Right ventricle myocardium superior (tissue), 1 donor: Measurements from ENCODE around the gene RBM4B. TPM values are rescaled to one million over a fixed set of nuclear protein-coding genes. Genes with fewer than 3 reads are reported as not detected.

ENCODE experiments used
- ATAC-seq: fragments of 200-7000 bp; cut with Tn5 transposase; one replicate; pipeline ENCODE4 v1.9.1; 2020; ENCODE audit warnings: mild to moderate bottlenecking; ENCODE audit not compliant: poor library complexity
- DNase-seq: peaks from one replicate; pipeline ENCODE4 v3.0.0-alpha.2; 2020
- intact Hi-C: fragments of 100-400 bp; cut with DNase I; formaldehyde crosslinking; loops from one replicate; pipeline ENCODE4 v1.11.2; 2022
- total RNA-seq: library from RNA; stranded (reverse); fragmentation: NEBNext Ultra II Directional; extraction: Animal tissue kit (Norgen Biotek cat#: 25700); gene quantifications from one replicate; pipeline ENCODE4 v1.2.1, GENCODE V29; 2021
- donor health status: DM: no; HTN: yes; CAD: no; lungs with severe emphysema.

The RBM4B gene
- total RNA-seq, 1 donor from 2014 or later = 11.2 TPM

GRCh38 chr11:66708701-66709100, 31.0 kb upstream of the RBM4B start:
- no peak for DNase-seq
- no peak for ATAC-seq
- intact Hi-C loops = no loop called here

GRCh38 chr11:66708094-66708493, 30.4 kb upstream of the RBM4B start:
- intact Hi-C loops = no loop called here
- ATAC-seq = no peak
- no peak for DNase-seq

GRCh38 chr11:66707486-66707885, 29.8 kb upstream of the RBM4B start:
- DNase-seq (no peak), ATAC-seq (no peak)
- intact Hi-C loops = no loop called here

- DNase-seq (no peak), ATAC-seq (no peak)
- intact Hi-C loops = no loop called here
Observed at GRCh38 chr11:66706989-66707388, 29.3 kb upstream of the RBM4B start.

- ATAC-seq = no peak
- intact Hi-C loops = no loop called here
- no peak for DNase-seq
Observed at GRCh38 chr11:66705587-66706335, 28.1 kb upstream of the RBM4B start.

- ATAC-seq = no peak
- intact Hi-C loops = no loop called here
Observed at GRCh38 chr11:66704659-66705360, 27.1 kb upstream of the RBM4B start.

GRCh38 chr11:66701432-66702240, 23.9 kb upstream of the RBM4B start:
- DNase-seq (no peak), ATAC-seq (no peak)
- intact Hi-C loops = no loop called here

More at GRCh38 chr11:66704659-66705360, 27.1 kb upstream of the RBM4B start:
- DNase-seq = no peak

- DNase-seq (no peak), ATAC-seq (no peak)
- intact Hi-C loops = no loop called here
Observed at GRCh38 chr11:66700742-66701141, 23.1 kb upstream of the RBM4B start.

GRCh38 chr11:66700337-66700736, 22.6 kb upstream of the RBM4B start:
- ATAC-seq (no peak), DNase-seq (no peak)
- intact Hi-C loops = no loop called here

- DNase-seq (no peak), ATAC-seq (no peak)
- intact Hi-C loops = no loop called here
Observed at GRCh38 chr11:66698491-66698890, 20.8 kb upstream of the RBM4B start.

- ATAC-seq (no peak), DNase-seq (no peak)
- intact Hi-C loops = no loop called here
Observed at GRCh38 chr11:66697988-66698387, 20.3 kb upstream of the RBM4B start.

- DNase-seq = no peak
- intact Hi-C loops = no loop called here
- ATAC-seq = no peak
Observed at GRCh38 chr11:66696146-66696545, 18.5 kb upstream of the RBM4B start.

GRCh38 chr11:66694732-66695207, 17.1 kb upstream of the RBM4B start:
- DNase-seq = peak; percentile 89
- peak; percentile 91 for ATAC-seq
- intact Hi-C loops = loop anchor here (2.0 kb wide), 1 partner anchor 140 kb away; no protein-coding TSS in a partner anchor

- intact Hi-C loops = loop anchor here (2.0 kb wide), 1 partner anchor 141 kb away; no protein-coding TSS in a partner anchor
- DNase-seq (no peak), ATAC-seq (no peak)
Observed at GRCh38 chr11:66694056-66694410, 16.3 kb upstream of the RBM4B start.

- ATAC-seq = no peak
- DNase-seq = no peak
- intact Hi-C loops = loop anchor here (2.0 kb wide), 1 partner anchor 141 kb away; no protein-coding TSS in a partner anchor
Observed at GRCh38 chr11:66693356-66694055, 15.8 kb upstream of the RBM4B start.

GRCh38 chr11:66692871-66693331, 15.2 kb upstream of the RBM4B start:
- no peak for ATAC-seq
- no peak for DNase-seq
- intact Hi-C loops = no loop called here

- no peak for DNase-seq
- intact Hi-C loops = no loop called here
- ATAC-seq = no peak
Observed at GRCh38 chr11:66692446-66692845, 14.8 kb upstream of the RBM4B start.

- ATAC-seq (no peak), DNase-seq (no peak)
- intact Hi-C loops = no loop called here
Observed at GRCh38 chr11:66691311-66691980, 13.8 kb upstream of the RBM4B start.
